ENCODE measurements around the gene MPV17L2. TPM values are rescaled to one million over a fixed set of nuclear protein-coding genes. Genes with fewer than 3 reads are reported as not detected.

Gene MPV17L2
- total and polyA plus RNA-seq, 10 of the 15 experiments (the other 5 are each of a cell fraction or from before 2014, with no cell fraction given) = 5.1 to 57.2 (median 22.9) TPM

GRCh38 chr19:18232540-18233223, 39.7 kb downstream of the MPV17L2 start:
- DNase-seq (ENCODE audit: low read depth, low spot score) (no peak), ATAC-seq (no peak), FAIRE-seq (no peak)
- TF ChIP-seq RUNX3 (IDR thresholded peaks at IDR 0.05; ENCODE audit: low read length) (peak; percentile 33; the same call in 1 of the 2 replicates), BHLHE40 (IDR thresholded peaks at IDR 0.05; ENCODE audit: borderline replicate concordance in 1 of 2, low read depth in 2 of 2, low read length in 1 of 2) (peak in 1 of 2 experiments; percentile 46; a peak in 2 of 4 replicates)
- TF ChIP-seq, protein P1, sequence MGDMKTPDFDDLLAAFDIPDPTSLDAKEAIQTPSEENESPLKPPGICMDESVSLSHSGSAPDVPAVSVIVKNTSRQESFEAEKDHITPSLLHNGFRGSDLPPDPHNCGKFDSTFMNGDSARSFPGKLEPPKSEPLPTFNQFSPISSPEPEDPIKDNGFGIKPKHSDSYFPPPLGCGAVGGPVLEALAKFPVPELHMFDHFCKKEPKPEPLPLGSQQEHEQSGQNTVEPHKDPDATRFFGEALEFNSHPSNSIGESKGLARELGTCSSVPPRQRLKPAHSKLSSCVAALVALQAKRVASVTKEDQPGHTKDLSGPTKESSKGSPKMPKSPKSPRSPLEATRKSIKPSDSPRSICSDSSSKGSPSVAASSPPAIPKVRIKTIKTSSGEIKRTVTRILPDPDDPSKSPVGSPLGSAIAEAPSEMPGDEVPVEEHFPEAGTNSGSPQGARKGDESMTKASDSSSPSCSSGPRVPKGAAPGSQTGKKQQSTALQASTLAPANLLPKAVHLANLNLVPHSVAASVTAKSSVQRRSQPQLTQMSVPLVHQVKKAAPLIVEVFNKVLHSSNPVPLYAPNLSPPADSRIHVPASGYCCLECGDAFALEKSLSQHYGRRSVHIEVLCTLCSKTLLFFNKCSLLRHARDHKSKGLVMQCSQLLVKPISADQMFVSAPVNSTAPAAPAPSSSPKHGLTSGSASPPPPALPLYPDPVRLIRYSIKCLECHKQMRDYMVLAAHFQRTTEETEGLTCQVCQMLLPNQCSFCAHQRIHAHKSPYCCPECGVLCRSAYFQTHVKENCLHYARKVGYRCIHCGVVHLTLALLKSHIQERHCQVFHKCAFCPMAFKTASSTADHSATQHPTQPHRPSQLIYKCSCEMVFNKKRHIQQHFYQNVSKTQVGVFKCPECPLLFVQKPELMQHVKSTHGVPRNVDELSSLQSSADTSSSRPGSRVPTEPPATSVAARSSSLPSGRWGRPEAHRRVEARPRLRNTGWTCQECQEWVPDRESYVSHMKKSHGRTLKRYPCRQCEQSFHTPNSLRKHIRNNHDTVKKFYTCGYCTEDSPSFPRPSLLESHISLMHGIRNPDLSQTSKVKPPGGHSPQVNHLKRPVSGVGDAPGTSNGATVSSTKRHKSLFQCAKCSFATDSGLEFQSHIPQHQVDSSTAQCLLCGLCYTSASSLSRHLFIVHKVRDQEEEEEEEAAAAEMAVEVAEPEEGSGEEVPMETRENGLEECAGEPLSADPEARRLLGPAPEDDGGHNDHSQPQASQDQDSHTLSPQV (IDR thresholded peaks at IDR 0.05) = no peak
- H3K9me3 ChIP-seq (replicated peaks; ENCODE audit: control insufficient read depth, insufficient read depth, low read length) = no peaks in the 10 kb centered on the region; the same call in 2 of the 3 replicates
- intact Hi-C loops (cut with micrococcal nuclease; ENCODE audit: unreplicated experiment) = no loop called here
- no peaks in the 10 kb centered on the region for H3K79me2 ChIP-seq (ENCODE audit: control insufficient read depth, insufficient read depth, low read length)
- H3K4me2 ChIP-seq (ENCODE audit: control insufficient read depth, insufficient read depth) = no peak overlapping the region
- no peak overlapping the region for H2AFZ ChIP-seq (ENCODE audit: control insufficient read depth, low read depth, low read length)
- ChIA-PET POLR2A (interaction anchor here (0.7 to 2.2 kb wide), 2 partner anchors 8 to 27 kb away, joined by 4 to 5 read pairs; no protein-coding TSS in a partner anchor), CTCF (interaction anchor here (0.6 to 3.4 kb wide), 7 partner anchors 11 to 96 kb away, joined by 3 to 20 read pairs (median 3); no protein-coding TSS in a partner anchor), RAD21 (ENCODE audit: unreplicated experiment) (interaction anchor here (0.5 to 2.4 kb wide), 3 partner anchors 17 to 134 kb away, joined by 3 to 12 read pairs (median 11); no protein-coding TSS in a partner anchor), SMC1A (ENCODE audit: uncharacterized antibody, unreplicated experiment) (interaction anchor here (1.7 to 2.2 kb wide), 2 partner anchors 47 to 96 kb away, joined by 4 to 6 read pairs; no protein-coding TSS in a partner anchor)
- in situ Hi-C loops (cut with MboI) = no loop called here
- H3K27me3 ChIP-seq (replicated peaks in 1 of 2; ENCODE audit: control insufficient read depth in 2 of 2, insufficient read depth in 2 of 2, low read length in 1 of 2) = no peaks in the 10 kb centered on the region; a peak in 2 of 4 replicates
- no peak overlapping the region for H3K4me3 ChIP-seq
- no peak overlapping the region for H3K9ac ChIP-seq (ENCODE audit: control insufficient read depth, insufficient read depth, low read length)
- H4K20me1 ChIP-seq (ENCODE audit: control insufficient read depth, insufficient read depth) = no peaks in the 10 kb centered on the region
- WGBS (ENCODE audit: insufficient coverage, insufficient replicate concordance, low lambda C conversion rate, missing lambda C conversion rate) = 17% methylated on average over 35 of the region's 46 CpGs
- H3K27ac ChIP-seq (ENCODE audit: control insufficient read depth, insufficient read depth) = no peak overlapping the region
- no peaks in the 10 kb centered on the region for H3K36me3 ChIP-seq (ENCODE audit: control insufficient read depth in 2 of 2, insufficient read depth in 2 of 2, low read length in 1 of 2)
- BruUV-seq (replicated peaks) = no TSS peak
- 0 out of 2 replicates have a peak, but pooled peaks cover 4% of the 10 kb centered on the region for H3K4me1 ChIP-seq (ENCODE audit: control insufficient read depth, insufficient read depth, low read length)

Data from GM12878 (cell line).